ENCODE results near the gene OR52E8. TPM values are rescaled to one million over a fixed set of nuclear protein-coding genes. Genes with fewer than 3 reads are reported as not detected.

Gene OR52E8
- total RNA-seq, 1 experiment from 2014 or later = not detected

GRCh38 chr11:5815534-5815933 is 42.0 kb downstream of the OR52E8 start:
- CTCF ChIA-PET = no interaction called here
- no peak overlapping the region for H3K4me2 ChIP-seq (ENCODE audit: low read length)

GRCh38 chr11:5809905-5810795 is 47.3 kb downstream of the OR52E8 start:
- no peak for TF ChIP-seq EZH2 (IDR thresholded peaks at IDR 0.05; ENCODE audit: low read length, unreplicated experiment)
- no peak for TF ChIP-seq EZH2phosphoT487 (IDR thresholded peaks at IDR 0.05; ENCODE audit: borderline replicate concordance, low read length)
- no peak for TF ChIP-seq CTCF (conservative IDR thresholded peaks at IDR 0.05; ENCODE audit: low read depth, low read length)
- POLR2A ChIA-PET (ENCODE audit: unreplicated experiment) = no interaction called here
- ATAC-seq = no peak

More at GRCh38 chr11:5815534-5815933, 42.0 kb downstream of the OR52E8 start:
- no peaks in the 10 kb centered on the region for H3K36me3 ChIP-seq (ENCODE audit: low read depth, low read length)
- no peaks in the 10 kb centered on the region for H3K4me1 ChIP-seq (ENCODE audit: insufficient read depth, low read length)
- POLR2A ChIA-PET (ENCODE audit: unreplicated experiment) = no interaction called here
- no peak for DNase-seq
- H3K27me3 ChIP-seq (ENCODE audit: low read length) = no peaks in the 10 kb centered on the region; the same call in 1 of the 2 replicates
- H3K9ac ChIP-seq (ENCODE audit: low read length) = no peak overlapping the region
- H4K20me1 ChIP-seq (ENCODE audit: low read length) = no peaks in the 10 kb centered on the region
- H2AFZ ChIP-seq (ENCODE audit: low read length) = no peak overlapping the region
- H3K27ac ChIP-seq (ENCODE audit: low read length) = no peak overlapping the region
- no peaks in the 10 kb centered on the region for H3K79me2 ChIP-seq (ENCODE audit: low read length)
- intact Hi-C loops (cut with micrococcal nuclease) = no loop called here
- BruUV-seq (replicated peaks) = no TSS peak
- no peaks in the 10 kb centered on the region for H3F3A ChIP-seq (ENCODE audit: low read length, unreplicated experiment)
- H3K9me3 ChIP-seq (ENCODE audit: low read length) = no peaks in the 10 kb centered on the region
- no peak for ATAC-seq
- H3K9me2 ChIP-seq (replicated peaks; ENCODE audit: low read length) = no peaks in the 10 kb centered on the region
- no peak overlapping the region for H3K4me3 ChIP-seq (ENCODE audit: low read length)
- no peak for TF ChIP-seq CTCF (conservative IDR thresholded peaks at IDR 0.05; ENCODE audit: low read depth, low read length)
- no peak for TF ChIP-seq EZH2phosphoT487 (IDR thresholded peaks at IDR 0.05; ENCODE audit: borderline replicate concordance, low read length)
- TF ChIP-seq EZH2 (IDR thresholded peaks at IDR 0.05; ENCODE audit: low read length, unreplicated experiment) = no peak

GRCh38 chr11:5809122-5809519 is 48.4 kb downstream of the OR52E8 start:
- Histone ChIP-seq H3K9me2 (replicated peaks; ENCODE audit: low read length) (no peaks in the 10 kb centered on the region), H4K20me1 (ENCODE audit: low read length) (no peaks in the 10 kb centered on the region), H3K36me3 (ENCODE audit: low read depth, low read length) (no peaks in the 10 kb centered on the region), H3K4me2 (ENCODE audit: low read length) (peak overlapping the region; percentile 79), H3K27ac (ENCODE audit: low read length) (no peak overlapping the region), H3K4me3 (ENCODE audit: low read length) (peak overlapping the region; percentile 62), H3K27me3 (ENCODE audit: low read length) (peaks cover 34% of the 10 kb centered on the region), H3K9me3 (ENCODE audit: low read length) (no peaks in the 10 kb centered on the region), H3F3A (ENCODE audit: low read length, unreplicated experiment) (no peaks in the 10 kb centered on the region), H3K9ac (ENCODE audit: low read length) (no peak overlapping the region), H3K79me2 (ENCODE audit: low read length) (no peaks in the 10 kb centered on the region), H3K4me1 (ENCODE audit: insufficient read depth, low read length) (no peaks in the 10 kb centered on the region), H2AFZ (ENCODE audit: low read length) (peak overlapping the region; percentile 63)
- DNase-seq (no peak), ATAC-seq (peak; percentile 49)
- no TSS peak for BruUV-seq (replicated peaks)
- ChIA-PET CTCF (no interaction called here), POLR2A (ENCODE audit: unreplicated experiment) (no interaction called here)
- TF ChIP-seq EZH2 (IDR thresholded peaks at IDR 0.05; ENCODE audit: low read length, unreplicated experiment) (no peak), EZH2phosphoT487 (IDR thresholded peaks at IDR 0.05; ENCODE audit: borderline replicate concordance, low read length) (no peak), CTCF (conservative IDR thresholded peaks at IDR 0.05; ENCODE audit: low read depth, low read length) (no peak)
- intact Hi-C loops (cut with micrococcal nuclease) = loop anchor here (2.0 to 10.0 kb wide), 6 partner anchors 124 to 1622 kb away; partner anchors contain the start of genes OR51M1, OR51V1, TRIM5 and TRIM6

More at GRCh38 chr11:5809905-5810795, 47.3 kb downstream of the OR52E8 start:
- H3K27ac ChIP-seq (ENCODE audit: low read length) = no peak overlapping the region
- H3K4me3 ChIP-seq (ENCODE audit: low read length) = no peak overlapping the region
- H3K4me1 ChIP-seq (ENCODE audit: insufficient read depth, low read length) = no peaks in the 10 kb centered on the region
- DNase-seq = no peak
- peaks cover 25% of the 10 kb centered on the region for H3K27me3 ChIP-seq (ENCODE audit: low read length)
- intact Hi-C loops (cut with micrococcal nuclease) = loop anchor here (2.0 to 10.0 kb wide), 6 partner anchors 125 to 1623 kb away; partner anchors contain the start of genes OR51M1, OR51V1, TRIM5 and TRIM6
- no peaks in the 10 kb centered on the region for H3K9me2 ChIP-seq (replicated peaks; ENCODE audit: low read length)
- no peak overlapping the region for H2AFZ ChIP-seq (ENCODE audit: low read length)
- no peaks in the 10 kb centered on the region for H3K9me3 ChIP-seq (ENCODE audit: low read length)
- no peak overlapping the region for H3K4me2 ChIP-seq (ENCODE audit: low read length)
- H3K9ac ChIP-seq (ENCODE audit: low read length) = no peak overlapping the region
- no peaks in the 10 kb centered on the region for H3K36me3 ChIP-seq (ENCODE audit: low read depth, low read length)
- no peaks in the 10 kb centered on the region for H3K79me2 ChIP-seq (ENCODE audit: low read length)
- H4K20me1 ChIP-seq (ENCODE audit: low read length) = no peaks in the 10 kb centered on the region
- CTCF ChIA-PET = no interaction called here
- no TSS peak for BruUV-seq (replicated peaks)
- no peaks in the 10 kb centered on the region for H3F3A ChIP-seq (ENCODE audit: low read length, unreplicated experiment)
